ENCODE results near the gene SEPTIN5.
A peak's percentile ranks its signal among the peaks of the same experiment; 100 is the strongest.

DNA sequence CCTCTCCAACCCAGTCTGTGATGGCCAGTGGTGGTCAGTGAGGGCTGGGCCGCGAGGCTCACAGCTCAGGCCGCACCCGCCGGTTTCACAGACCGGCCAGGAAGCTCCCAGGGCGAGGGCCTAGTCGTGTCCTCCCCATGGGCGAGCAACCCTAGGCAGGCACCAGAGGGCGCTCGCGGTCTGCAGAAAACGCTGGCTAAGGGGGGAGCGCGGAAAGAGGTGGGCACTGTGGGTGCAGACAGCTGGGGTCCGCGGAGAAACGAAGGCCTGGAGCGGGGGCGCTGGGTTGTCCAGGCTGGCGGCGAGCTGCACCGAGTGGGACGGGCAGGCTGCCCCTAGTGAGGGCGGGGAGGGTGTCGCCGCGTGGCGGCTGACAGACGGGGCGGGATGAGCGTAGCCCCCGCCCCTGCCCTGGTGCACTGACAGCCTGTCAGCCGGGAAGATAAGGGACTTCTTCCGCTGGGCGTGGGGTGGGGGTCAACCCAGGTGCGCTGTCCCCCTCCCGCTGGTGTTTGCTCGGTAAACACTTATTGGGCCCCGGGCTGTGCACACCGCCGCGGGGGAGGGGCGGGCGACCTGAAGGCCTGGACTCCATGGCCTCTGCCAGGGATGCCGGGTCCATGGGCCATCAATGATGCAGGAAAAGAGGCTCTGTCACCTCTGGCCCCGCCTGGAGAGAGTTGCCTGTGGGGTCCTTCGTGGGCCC, 16.5 kb downstream of the SEPTIN5 start:
- peak; percentile 62 for TF ChIP-seq CTCF (IDR thresholded peaks at IDR 0.05; ENCODE audit: insufficient read depth, low read length, poor library complexity, severe bottlenecking)
- no peak for TF ChIP-seq EZH2phosphoT487 (conservative IDR thresholded peaks at IDR 0.05; ENCODE audit: low read length)

Measured in SU-DHL-6 (cell line).